HFFc6 (cell line): ENCODE measurements around the gene ELN. TPM values are rescaled to one million over a fixed set of nuclear protein-coding genes. Genes with fewer than 3 reads are reported as not detected.

ENCODE experiments used
- DNase-seq: peaks from one replicate; pipeline ENCODE4 v3.0.0-alpha.2; 2018
- H3K27ac Mint-ChIP-seq: 2 replicates; pipeline ENCODE4 v1.8.0; 2020; ENCODE audit warnings: mild to moderate bottlenecking, mixed read lengths
- H3K27me3 Mint-ChIP-seq: 2 replicates; pipeline ENCODE4 v1.8.0; 2021; ENCODE audit warnings: mild to moderate bottlenecking, moderate library complexity, mixed read lengths; ENCODE audit not compliant: insufficient read depth
- H3K36me3 Mint-ChIP-seq: 2 replicates; pipeline ENCODE4 v1.8.0; 2021; ENCODE audit warnings: low read depth, mixed read lengths
- H3K4me1 Mint-ChIP-seq: 2 replicates; pipeline ENCODE4 v1.8.0; 2020; ENCODE audit warnings: low read depth, mixed read lengths
- H3K4me3 Mint-ChIP-seq: 2 replicates; pipeline ENCODE4 v1.8.0; 2020; ENCODE audit warnings: mild to moderate bottlenecking, moderate library complexity, mixed read lengths
- H3K9me3 Mint-ChIP-seq: 2 replicates; pipeline ENCODE4 v1.8.0; 2020; ENCODE audit warnings: mild to moderate bottlenecking, mixed read lengths
- CTCF ChIP-seq: fragments of 200-600 bp; sonication (generic); IDR thresholded peaks from 2 replicates; pipeline ENCODE4 v1.5.0; 2021; ENCODE audit warnings: antibody characterized with exemption, mild to moderate bottlenecking
- total RNA-seq, 6 experiments: library from RNA; stranded (reverse); fragmentation: NEBNext Ultra II Directional; extraction: Animal tissue kit (Norgen Biotek cat#: 25700); gene quantifications; 2 replicates in 1 of 6; 3 replicates in 5 of 6; pipeline ENCODE4 v1.2.3, GENCODE V29; 2021

ELN gene
- total RNA-seq, 6 experiments from 2014 or later = 4.7 to 25.8 (median 19.1) TPM

DNA sequence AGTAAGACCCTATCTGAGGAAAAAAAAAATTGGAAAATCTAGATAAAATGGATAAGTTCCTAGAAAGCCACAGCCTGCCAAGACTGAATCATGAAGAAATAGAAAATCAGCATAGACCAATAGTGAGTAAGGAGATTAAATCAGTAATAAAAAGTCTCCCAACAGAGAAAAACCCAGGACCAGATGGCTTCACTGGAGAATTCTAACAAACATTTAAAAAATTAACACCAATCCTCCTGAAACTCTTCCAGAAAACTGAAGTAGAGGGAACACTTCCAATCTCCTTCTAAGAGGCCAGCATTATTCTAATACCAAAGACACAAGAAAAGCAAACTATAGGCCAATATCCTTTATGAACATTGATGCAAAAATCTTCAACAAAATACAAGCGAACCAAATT lies 46.8 kb downstream of the ELN start:
- Mint-ChIP-seq H3K36me3 (no peaks in the 10 kb centered on the region), H3K4me3 (no peak overlapping the region), H3K9me3 (no peaks in the 10 kb centered on the region), H3K27ac (no peak overlapping the region), H3K4me1 (peaks cover 15% of the 10 kb centered on the region), H3K27me3 (peaks cover 10% of the 10 kb centered on the region; the same call in 1 of the 2 replicates)
- TF ChIP-seq CTCF = no peak
- DNase-seq = no peak

DNA sequence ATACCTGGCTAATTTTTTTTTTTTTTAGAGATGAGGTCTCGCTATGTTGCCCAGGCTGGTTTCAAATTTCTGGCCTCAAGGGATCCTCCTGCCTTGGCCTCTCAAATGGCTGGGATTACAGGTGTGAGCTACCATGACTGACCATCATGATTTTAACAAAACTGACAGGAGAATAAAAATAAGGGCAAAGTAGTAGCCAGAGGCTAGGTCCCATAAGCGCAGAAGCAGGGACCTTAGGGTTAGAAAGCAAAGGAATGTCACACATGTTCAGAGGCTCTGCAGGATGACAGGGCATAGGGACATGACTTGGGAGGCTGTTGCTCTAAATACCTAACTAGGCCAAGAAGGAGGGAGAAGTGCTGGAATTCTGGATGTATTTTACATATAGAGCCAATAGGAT lies 50.5 kb downstream of the ELN start:
- no peak for DNase-seq
- H3K27ac Mint-ChIP-seq = peak overlapping the region; percentile 93
- H3K36me3 Mint-ChIP-seq = no peaks in the 10 kb centered on the region
- peaks cover 6% of the 10 kb centered on the region; the same call in 1 of the 2 replicates for H3K27me3 Mint-ChIP-seq
- H3K4me1 Mint-ChIP-seq = peaks cover 17% of the 10 kb centered on the region
- no peak for TF ChIP-seq CTCF
- peak overlapping the region; percentile 18; the same call in 1 of the 2 replicates for H3K4me3 Mint-ChIP-seq
- no peaks in the 10 kb centered on the region for H3K9me3 Mint-ChIP-seq

GRCh38 chr7:74082770-74083116 lies 54.8 kb downstream of the ELN start:
- Mint-ChIP-seq H3K4me1 (peaks cover 28% of the 10 kb centered on the region), H3K36me3 (peaks cover 11% of the 10 kb centered on the region), H3K9me3 (no peaks in the 10 kb centered on the region), H3K27me3 (peaks cover 3% of the 10 kb centered on the region; the same call in 1 of the 2 replicates), H3K4me3 (peak overlapping the region; percentile 74; the same call in 1 of the 2 replicates), H3K27ac (no peak overlapping the region)
- no peak for DNase-seq
- no peak for TF ChIP-seq CTCF

DNA sequence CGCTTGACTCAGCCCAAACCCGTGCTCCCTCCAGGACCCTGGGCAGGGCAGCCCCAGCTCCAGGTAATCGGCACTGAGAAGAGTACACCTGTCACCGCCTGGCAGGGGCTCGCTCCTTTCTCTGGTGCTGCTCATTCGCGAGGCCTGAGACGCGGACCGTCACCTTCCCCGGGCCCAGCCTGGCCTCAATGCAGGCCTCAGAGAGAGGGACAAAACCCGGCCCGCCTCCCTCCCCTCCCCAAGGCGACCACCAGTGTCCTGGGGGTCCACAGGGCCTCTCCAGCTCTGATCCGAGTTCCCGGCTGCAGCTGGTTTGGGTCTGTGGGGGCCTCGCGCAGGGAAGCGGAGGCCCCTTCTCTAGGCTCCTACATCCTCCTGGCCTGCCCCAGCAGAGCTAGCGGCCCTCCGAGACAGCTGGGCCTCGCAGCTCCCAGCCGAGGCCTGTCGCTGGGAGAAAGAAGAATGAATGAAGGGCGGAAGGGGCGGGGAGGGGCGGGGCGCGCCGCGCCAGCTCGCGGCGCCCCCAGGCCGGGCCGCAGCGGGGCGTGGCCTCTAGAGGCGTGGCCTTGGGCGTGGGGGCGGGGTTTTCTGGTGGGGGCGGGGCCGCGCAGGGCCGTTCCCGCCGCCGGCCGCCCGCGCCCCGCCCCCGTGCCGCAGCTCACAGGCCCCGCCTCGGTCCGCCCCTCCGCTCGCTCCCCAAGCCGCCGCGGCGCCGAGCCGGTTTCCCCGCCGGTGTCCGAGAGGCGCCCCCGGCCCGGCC lies 55.3 kb downstream of the ELN start, which contains the start of gene LIMK1:
TSS of gene LIMK1 (plus strand) at position 688 of the 760 bp plus-strand sequence. CDS start 187 bp downstream, outside the sequence.
- no peak for TF ChIP-seq CTCF

DNA sequence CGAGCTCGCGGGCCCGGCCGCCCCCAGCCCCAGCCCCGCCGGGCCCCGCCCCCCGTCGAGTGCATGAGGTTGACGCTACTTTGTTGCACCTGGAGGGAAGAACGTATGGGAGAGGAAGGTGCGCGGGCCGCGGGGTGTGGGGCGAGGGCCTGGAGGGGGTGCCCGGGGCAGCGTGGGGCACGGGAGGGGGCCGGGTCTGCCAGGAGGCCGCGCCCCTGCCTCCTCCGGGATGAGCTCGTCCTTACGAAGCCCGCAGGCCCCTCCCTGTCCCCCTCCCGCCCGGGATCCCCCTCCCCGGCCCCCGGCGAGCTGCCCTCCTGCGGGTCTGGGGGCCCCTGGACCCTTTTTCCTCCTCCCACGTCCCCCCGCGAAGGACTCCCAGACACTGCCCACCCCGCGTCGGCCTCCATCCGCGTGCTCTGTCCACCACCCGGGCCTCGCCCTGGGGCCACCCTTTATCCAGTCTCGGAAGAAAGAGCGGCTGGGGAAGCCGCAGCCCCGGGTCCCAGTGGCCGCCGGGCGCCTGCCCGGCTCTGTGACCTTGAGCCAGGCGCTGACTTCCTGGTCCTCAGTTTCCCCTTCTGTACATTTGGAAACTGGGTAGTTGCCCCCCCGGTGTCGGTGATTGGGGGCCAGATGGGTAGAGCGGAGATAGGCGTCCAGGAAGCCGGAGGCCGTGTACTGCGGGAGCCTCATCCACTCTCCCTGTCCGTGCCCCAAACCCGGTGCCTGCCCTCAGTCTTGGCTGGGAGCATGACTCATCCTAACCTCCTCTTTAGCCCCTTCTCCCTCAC lies 56.2 kb downstream of the ELN start:
- H3K4me3 Mint-ChIP-seq = peak overlapping the region; percentile 92
- H3K36me3 Mint-ChIP-seq = peaks cover 22% of the 10 kb centered on the region
- H3K9me3 Mint-ChIP-seq = no peaks in the 10 kb centered on the region
- TF ChIP-seq CTCF = no peak
- DNase-seq = peak; percentile 55
- peaks cover 19% of the 10 kb centered on the region for H3K4me1 Mint-ChIP-seq
- H3K27ac Mint-ChIP-seq = peak overlapping the region; percentile 88
- H3K27me3 Mint-ChIP-seq = peaks cover under 1% of the 10 kb centered on the region; the same call in 1 of the 2 replicates

More for the DNA sequence above, 55.3 kb downstream of the ELN start, which contains the start of gene LIMK1:
- Mint-ChIP-seq H3K4me3 (peak within 1 kb of the TSS; percentile 92), H3K4me1 (peaks cover 27% of the 10 kb centered on the region), H3K27me3 (peaks cover 3% of the 10 kb centered on the region; the same call in 1 of the 2 replicates), H3K27ac (peak within 1 kb of the TSS; percentile 88), H3K36me3 (peaks cover 17% of the 10 kb centered on the region), H3K9me3 (no peaks in the 10 kb centered on the region)
- peak; percentile 31 for DNase-seq
